Measurements from ENCODE around the gene PLCXD1.
"Not testable (repeated sequence)": the region's sequence is repeated elsewhere in the genome, so short reads cannot be mapped to it uniquely, and the experiment has no call there.

Gene PLCXD1

GRCh38 chrX:292900-293897, 12.0 kb downstream of the PLCXD1 start:
- no peak for ATAC-seq

- ATAC-seq, result no peak
These were observed 14.0 kb downstream of the PLCXD1 start for GRCh38 chrX:295136-295535.

GRCh38 chrX:298993-299392, 17.8 kb downstream of the PLCXD1 start:
- no peak for ATAC-seq

- ATAC-seq, result no peak
These were observed 19.2 kb downstream of the PLCXD1 start for GRCh38 chrX:300334-300733.

- no peak for ATAC-seq
These were observed 21.8 kb downstream of the PLCXD1 start for GRCh38 chrX:302975-303374.

- ATAC-seq, result not testable (repeated sequence)
These were observed 24.8 kb downstream of the PLCXD1 start for GRCh38 chrX:305781-306613.

GRCh38 chrX:306614-307251, 25.6 kb downstream of the PLCXD1 start:
- not testable (repeated sequence) for ATAC-seq

GRCh38 chrX:307261-308111, 26.3 kb downstream of the PLCXD1 start:
- ATAC-seq, result no peak

- no peak for ATAC-seq
These were observed 27.8 kb downstream of the PLCXD1 start for GRCh38 chrX:308821-309520.

GRCh38 chrX:310621-311155, 29.5 kb downstream of the PLCXD1 start:
- ATAC-seq, result no peak

- ATAC-seq, result no peak
These were observed 30.3 kb downstream of the PLCXD1 start for GRCh38 chrX:311156-312129.

GRCh38 chrX:312621-313331, 31.6 kb downstream of the PLCXD1 start:
- ATAC-seq, result no peak

- no peak for ATAC-seq
These were observed 32.4 kb downstream of the PLCXD1 start for GRCh38 chrX:313546-313945.

GRCh38 chrX:314049-314448, 32.9 kb downstream of the PLCXD1 start:
- ATAC-seq, result no peak

- no peak for ATAC-seq
These were observed 33.8 kb downstream of the PLCXD1 start for GRCh38 chrX:314781-315595.

- no peak for ATAC-seq
These were observed 35.5 kb downstream of the PLCXD1 start for GRCh38 chrX:316351-317325.

All from activated CD4-positive, CD25-positive, alpha-beta regulatory T cell treated with anti-CD3 and anti-CD28 coated beads, Interleukin-2, amount 50 U/mL, for 24 hours (primary cell).